Vagina (tissue), 2 donors: Measurements from ENCODE around the gene ARHGAP21.

Experiments
- POLR2AphosphoS5 ChIP-seq, 2 donors: sonication (generic); formaldehyde crosslinking; IDR thresholded peaks; one replicate each; pipeline ENCODE4 v1.9.0; 2017; ENCODE audit warnings: antibody characterized with exemption in 2 of 2, mild to moderate bottlenecking in 2 of 2, low read depth in 1 of 2; ENCODE audit not compliant: insufficient read depth in 1 of 2
- TF ChIP-seq, protein P1 (sequence below), 3 experiments: fragments of 450-650 bp in 2 of 3; fragments of 200-600 bp in 1 of 3; sonication (generic) in 1 of 3; IDR thresholded peaks; one replicate each; pipeline ENCODE4 v1.5.1; 2017 to 2019; ENCODE audit warnings: antibody characterized with exemption in 3 of 3, mild to moderate bottlenecking in 2 of 3, moderate library complexity in 2 of 3

DNA sequence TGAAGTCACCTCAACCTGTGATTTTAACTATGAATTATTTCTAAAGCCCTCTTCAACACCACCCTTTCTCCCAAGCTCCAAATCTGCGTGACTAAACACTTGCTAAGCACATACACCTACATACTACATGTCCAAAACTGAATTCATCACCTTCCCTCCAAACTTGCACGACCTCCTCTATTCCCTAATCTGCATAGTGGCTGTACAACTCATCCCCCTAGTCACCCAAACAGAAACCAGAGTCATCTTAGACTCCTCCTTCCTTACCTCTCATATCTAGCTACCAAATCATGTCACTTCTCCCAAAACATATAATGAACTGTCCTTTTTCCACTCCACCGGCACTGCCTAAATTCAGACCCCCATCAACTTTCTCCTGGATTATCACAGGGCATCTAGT, 16.2 kb downstream of the ARHGAP21 start:
- TF ChIP-seq, protein P1, sequence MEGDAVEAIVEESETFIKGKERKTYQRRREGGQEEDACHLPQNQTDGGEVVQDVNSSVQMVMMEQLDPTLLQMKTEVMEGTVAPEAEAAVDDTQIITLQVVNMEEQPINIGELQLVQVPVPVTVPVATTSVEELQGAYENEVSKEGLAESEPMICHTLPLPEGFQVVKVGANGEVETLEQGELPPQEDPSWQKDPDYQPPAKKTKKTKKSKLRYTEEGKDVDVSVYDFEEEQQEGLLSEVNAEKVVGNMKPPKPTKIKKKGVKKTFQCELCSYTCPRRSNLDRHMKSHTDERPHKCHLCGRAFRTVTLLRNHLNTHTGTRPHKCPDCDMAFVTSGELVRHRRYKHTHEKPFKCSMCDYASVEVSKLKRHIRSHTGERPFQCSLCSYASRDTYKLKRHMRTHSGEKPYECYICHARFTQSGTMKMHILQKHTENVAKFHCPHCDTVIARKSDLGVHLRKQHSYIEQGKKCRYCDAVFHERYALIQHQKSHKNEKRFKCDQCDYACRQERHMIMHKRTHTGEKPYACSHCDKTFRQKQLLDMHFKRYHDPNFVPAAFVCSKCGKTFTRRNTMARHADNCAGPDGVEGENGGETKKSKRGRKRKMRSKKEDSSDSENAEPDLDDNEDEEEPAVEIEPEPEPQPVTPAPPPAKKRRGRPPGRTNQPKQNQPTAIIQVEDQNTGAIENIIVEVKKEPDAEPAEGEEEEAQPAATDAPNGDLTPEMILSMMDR (IDR thresholded peaks at IDR 0.05), result no peak
- TF ChIP-seq POLR2AphosphoS5 (IDR thresholded peaks at IDR 0.05; ENCODE audit: insufficient read depth in 1 of 2, low read depth in 1 of 2), result no peak
